ENCODE results near the gene TP53INP2.

GRCh38 chr20:34729416-34729815, 25.3 kb downstream of the TP53INP2 start:
- no peak for TF ChIP-seq SAP30 (IDR thresholded peaks at IDR 0.05; ENCODE audit: insufficient read depth, insufficient replicate concordance, low read length)
- no peak for TF ChIP-seq SIN3A (conservative IDR thresholded peaks at IDR 0.05 in 1 of 2, IDR thresholded peaks at IDR 0.05 in 1 of 2; ENCODE audit: low read depth in 1 of 2, low read length in 2 of 2)
- no peak for TF ChIP-seq CTCF (IDR thresholded peaks at IDR 0.05; ENCODE audit: control extremely low read depth in 1 of 3, insufficient read depth in 1 of 3, low read depth in 1 of 3, low read length in 3 of 3)
- TF ChIP-seq TAF1 (IDR thresholded peaks at IDR 0.05; ENCODE audit: low read depth, low read length), result no peak
- TF ChIP-seq HDAC6 (IDR thresholded peaks at IDR 0.05; ENCODE audit: low read depth, low read length), result no peak
- TF ChIP-seq MAX (IDR thresholded peaks at IDR 0.05), result no peak
- TF ChIP-seq BACH1 (IDR thresholded peaks at IDR 0.05; ENCODE audit: low read length), result no peak
- no peak for TF ChIP-seq NRF1 (IDR thresholded peaks at IDR 0.05; ENCODE audit: low read depth, low read length)
- no peak for TF ChIP-seq SRF (IDR thresholded peaks at IDR 0.05; ENCODE audit: low read depth, low read length)
- no peak for TF ChIP-seq JUND (IDR thresholded peaks at IDR 0.05; ENCODE audit: low read length)
- no peak for TF ChIP-seq YY1 (IDR thresholded peaks at IDR 0.05; ENCODE audit: low read depth, low read length)
- TF ChIP-seq HDAC2 (IDR thresholded peaks at IDR 0.05; ENCODE audit: borderline replicate concordance in 1 of 2, low read depth in 2 of 2, low read length in 2 of 2), result no peak
- TF ChIP-seq ATF3 (IDR thresholded peaks at IDR 0.05; ENCODE audit: insufficient read depth, low read depth, low read length), result no peak
- no peak for TF ChIP-seq JUN (IDR thresholded peaks at IDR 0.05; ENCODE audit: low read depth, low read length)
